Medulla oblongata (tissue), 1 donor: ENCODE measurements around the gene ZNF429.
"Not testable (repeated sequence)": the region's sequence is repeated elsewhere in the genome, so short reads cannot be mapped to it uniquely, and the experiment has no call there.

Source experiments
- DNase-seq: peaks from one replicate; pipeline ENCODE4 v3.0.0-alpha.2; 2015; ENCODE audit errors: extremely low spot score

ZNF429 gene

DNA sequence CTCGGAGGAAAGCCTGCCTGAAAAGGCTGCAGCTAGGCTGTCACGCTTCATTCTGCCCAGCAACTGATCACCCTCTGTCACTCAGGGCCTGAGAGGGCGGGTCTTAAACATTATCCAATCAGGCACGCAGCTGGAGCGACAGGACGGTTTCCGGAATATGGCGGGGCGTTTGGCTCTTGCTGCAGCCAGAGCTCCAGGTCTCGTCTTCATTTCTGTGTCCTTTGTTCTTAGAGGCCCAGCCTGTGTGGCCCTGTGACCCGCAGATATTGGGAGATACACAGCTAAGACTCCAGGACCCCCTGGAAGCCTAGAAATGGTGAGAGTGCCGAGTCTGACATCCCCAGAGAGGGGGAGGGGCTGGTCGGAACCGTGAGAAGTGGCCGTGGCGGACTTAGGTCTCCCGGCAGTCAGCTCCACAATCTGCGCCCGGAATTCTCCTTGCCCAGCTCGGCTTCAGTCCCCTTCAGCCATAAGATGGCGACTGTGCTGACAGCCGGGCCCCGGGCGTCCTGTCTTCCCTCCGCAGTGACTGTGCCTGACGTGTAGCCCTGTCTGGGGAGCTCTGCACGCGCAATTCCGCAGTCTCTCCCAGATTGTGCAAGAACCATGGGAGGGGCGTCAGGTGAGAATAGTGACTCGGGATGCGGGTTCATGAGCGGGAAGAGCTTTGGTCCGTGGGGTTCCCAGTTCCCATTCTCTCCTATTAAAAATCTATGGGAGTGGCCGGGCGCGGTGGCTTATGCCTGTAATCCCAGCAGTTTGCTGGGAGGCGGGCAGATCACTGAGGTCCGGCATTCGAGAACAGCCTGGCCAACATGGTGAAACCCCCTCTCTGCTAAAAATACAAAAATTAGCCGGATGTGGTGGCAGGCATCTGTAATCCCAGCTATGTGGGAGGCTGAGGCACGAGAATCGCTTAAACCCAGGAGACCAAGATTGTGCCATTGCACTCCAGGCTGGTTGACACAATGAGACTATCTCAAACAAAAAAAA lies at the start of gene ZNF429:
TSS of gene ZNF429 (plus strand) at position 144 of the 993 bp plus-strand sequence. CDS start at position 314, 170 bp downstream.
- DNase-seq, result peak; percentile 98

DNA sequence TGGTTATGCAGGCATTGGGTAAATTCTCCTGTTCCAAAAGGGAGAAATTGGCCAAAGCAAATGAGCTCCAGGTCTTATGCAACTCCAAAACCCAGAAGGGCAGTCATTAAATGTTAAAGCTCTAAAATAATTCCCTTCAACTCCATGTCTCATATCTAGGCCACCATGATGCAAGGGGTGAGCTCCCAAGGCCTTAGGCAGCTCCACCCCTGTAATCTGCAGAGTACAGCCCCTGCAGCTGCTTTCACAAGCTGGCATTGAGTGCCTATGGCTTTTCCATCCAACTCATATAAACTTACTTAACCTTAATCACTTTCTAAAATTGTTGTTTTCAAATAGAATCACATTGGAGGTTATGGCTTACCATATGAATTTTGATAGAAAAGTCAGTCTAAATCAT lies 44.7 kb upstream of the ZNF429 start:
- no peak for DNase-seq

DNA sequence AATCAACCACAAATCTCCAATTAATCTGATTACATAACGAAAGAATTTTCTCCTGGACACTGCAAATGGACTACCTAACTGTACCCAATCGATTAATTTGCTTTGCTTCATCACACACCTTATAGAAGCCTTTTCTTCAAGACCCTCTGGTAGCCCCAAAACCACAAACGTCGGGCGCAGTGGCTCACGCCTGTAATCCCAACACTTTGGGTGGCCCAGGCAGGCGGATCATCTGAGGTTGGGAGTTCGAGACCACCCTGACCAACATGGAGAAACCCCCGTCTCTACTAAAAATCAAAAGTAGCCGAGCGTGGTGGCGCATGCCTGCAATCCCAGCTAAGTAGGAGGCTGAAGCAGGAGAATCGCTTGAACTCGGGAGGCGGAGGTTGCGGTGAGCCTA lies 42.9 kb upstream of the ZNF429 start:
- no peak for DNase-seq

DNA sequence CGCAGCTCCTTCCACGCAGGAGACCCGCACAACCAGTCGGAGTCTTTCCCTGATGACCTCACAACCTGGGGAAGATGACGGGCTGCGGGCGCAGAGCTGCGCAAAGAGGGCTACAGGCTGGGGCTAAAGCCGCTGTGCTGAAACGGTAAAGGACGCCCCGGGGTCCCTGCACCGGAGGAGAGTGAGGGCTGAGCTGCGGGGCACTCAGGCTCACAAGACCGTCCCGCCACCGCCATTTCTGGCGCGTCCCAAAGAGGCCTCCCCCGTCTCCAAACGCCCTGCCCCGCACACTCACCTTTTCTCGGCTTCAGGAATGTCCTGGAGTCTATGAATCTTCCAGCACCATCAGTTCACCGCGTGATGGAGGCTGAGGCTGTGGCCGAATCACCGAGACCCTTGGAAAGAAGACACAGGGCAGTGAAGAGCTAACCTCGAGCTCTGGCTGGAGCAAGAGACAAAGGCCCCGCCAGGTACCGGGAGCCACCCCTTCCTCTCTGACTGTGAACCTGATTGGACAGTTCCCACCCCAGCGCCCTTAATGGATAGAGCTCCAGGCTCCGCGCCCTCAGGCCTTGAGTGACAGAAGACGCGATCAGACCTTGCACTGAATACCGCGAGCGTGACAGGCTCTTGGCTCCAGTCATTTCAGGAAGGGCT lies 41.8 kb upstream of the ZNF429 start:
- DNase-seq, result no peak

DNA sequence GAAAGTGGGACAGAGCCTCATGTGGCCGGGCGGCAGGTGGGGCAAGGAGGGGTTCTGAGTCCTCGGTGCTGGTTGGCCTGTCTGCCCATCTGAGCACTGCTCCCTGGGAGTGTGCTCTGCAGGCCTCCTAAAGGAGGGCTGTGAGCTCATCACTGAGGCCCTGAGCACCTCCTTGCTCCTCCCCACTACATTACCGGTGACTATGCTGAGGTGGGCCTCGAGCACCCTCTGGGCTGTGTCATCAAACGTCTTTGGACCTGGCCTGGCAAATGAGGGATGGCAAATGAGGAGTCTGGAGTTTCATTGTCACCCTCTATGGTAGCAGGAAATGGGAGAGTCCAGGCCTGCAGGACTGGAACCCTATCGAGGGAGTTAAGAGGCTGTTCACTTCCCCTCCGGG lies 38.8 kb upstream of the ZNF429 start:
- DNase-seq, result no peak

DNA sequence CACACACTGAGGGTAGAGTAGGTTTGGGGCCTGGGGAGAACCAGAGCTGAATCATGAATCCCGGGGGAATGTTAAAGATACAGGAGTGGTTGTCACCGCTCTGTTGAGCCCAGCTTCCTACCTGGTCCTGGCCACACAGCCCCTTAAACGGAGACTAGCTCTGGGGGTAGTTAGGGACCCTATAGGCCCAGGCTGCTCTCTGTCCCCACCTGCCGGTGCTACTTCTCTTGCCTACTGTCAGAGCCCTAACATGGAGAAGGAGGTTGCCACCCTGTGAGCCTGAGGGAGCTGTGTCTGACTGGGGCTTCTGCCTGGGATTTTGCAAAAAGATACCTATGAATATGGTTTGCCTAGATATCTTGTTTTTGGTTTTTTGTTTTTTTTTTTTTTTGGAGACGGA lies 36.6 kb upstream of the ZNF429 start:
- no peak for DNase-seq

DNA sequence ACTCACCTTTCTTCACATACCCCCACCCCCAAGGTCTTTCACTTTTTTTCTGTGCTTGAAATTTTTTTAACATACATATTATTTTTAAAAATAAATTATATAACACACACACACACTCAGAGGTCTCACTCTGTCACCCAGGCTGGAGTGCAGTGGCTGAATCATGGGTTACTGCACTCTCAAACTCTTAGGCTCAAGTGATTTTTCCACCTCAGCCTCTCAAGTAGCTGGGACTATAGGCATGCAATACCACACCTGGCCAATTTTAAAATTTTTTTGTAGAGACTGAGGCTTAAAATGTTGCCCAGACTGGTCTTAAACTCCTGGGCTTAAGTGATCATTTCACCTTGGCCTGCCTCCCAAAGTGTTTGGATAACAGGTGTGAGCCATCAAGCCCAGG lies 32.9 kb upstream of the ZNF429 start:
- no peak for DNase-seq

DNA sequence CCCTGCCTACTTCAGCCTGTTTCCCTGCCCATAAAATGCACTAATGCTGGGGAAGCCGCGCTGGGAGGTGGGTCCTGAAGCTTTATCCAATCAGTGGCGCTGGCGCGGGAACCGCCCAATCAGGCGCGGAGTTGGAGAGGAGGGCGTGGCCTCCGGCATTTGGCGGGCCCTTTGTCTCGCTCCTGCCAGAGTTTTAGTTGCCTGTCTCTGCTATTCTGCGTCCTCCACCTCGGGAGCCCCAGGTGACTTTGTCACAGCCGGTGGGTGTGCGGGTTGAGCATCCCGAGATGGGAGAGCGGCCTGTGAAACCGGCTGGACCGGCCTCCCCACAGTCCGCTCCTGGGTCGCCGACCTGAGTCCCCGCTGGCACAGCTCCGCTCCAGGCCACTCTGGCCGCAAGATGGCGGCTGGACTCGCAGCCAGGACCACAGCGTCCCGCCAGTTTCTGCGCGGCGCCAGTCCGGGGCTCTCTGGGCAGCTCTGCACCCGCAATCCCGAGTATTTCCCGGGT lies 30.7 kb upstream of the ZNF429 start:
- peak; percentile 73 for DNase-seq

DNA sequence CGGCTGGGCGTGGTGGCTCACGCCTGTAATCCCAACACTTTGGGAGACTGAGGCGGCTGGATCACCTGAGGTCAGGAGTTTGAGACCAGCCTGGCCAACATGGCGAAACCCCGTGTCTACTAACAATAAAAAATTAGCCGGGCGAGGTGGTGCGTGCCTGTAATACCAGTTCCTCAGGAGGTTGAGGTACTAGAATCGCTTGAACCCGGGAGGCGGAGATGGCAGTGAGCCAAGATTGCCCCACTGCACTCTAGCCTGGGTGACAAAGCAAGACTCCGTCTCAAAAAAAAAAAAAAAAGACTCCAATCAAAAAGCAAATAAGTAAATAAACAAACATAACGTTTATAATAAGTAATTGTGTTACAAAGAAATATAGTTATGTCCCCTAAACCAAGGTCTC lies 23.0 kb upstream of the ZNF429 start:
- not testable (repeated sequence) for DNase-seq

DNA sequence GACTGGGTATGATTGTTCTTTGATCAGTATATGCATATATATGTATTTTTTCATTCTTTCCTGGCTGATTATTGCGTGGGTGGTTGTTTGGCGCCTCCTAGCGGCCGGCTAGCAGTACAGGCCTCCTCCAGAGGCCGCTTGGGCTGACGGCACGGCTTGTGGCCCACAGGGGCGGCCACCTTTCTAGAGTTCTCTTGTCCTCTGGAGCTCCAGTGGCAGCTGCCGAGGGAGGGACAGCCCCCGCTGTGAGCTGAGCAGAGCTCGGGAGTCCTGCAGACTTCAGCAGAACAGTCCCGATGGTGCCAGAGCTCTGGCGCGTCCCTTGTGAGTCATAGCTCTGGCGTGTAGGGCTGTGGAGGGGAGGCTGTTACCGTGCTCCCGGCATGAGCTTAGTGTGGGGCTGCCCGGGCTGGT lies 22.5 kb upstream of the ZNF429 start:
- peak; percentile 10 for DNase-seq

DNA sequence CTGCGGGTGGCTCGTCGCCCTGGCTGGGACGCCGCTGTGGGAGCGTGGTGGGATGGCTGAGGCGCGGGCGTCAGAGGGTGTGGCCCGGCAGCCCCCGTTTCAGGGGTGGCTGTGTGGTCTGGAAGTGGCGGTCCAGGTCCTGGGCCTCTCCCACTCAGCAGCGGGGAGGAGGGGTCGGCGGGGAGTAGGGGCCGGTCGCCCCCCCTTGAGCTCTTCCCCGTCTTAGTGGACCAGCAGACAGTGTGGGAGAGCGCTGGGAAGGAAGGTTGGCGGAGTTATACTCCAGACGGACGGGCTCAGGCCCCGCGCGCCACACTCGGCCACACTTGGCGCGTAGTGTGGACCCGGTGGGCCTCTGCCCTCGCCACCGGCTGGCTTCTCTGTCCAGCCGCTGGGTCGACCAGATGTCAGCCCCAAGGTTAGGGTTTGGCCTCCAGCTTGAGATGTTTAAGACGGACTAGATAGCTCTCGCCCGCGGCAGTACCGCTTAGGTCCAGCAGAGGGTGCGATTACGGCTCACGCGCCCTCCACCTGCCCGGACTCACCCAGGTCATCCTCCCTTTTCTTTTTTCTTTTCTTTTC lies 21.7 kb upstream of the ZNF429 start:
- DNase-seq, result no peak

DNA sequence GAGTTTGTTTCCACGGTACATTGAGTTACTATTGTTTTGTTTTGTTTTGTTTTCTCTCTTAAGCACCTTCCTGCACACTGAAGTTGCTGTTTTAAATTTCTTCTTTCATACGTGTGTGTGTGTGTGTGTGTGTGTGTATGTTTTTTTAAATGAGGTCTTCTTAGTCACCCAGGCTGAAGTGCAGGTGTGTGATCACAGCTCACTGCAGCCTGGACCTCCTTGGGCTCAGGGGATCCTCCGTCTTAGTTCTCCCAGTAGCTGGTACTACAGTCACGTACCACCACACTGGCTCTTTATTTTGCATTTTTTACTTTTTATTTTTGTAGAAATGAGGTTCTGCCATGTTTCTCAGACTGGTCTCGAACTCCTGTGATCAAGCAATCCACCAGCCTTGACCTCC lies 20.8 kb upstream of the ZNF429 start:
- DNase-seq, result no peak

DNA sequence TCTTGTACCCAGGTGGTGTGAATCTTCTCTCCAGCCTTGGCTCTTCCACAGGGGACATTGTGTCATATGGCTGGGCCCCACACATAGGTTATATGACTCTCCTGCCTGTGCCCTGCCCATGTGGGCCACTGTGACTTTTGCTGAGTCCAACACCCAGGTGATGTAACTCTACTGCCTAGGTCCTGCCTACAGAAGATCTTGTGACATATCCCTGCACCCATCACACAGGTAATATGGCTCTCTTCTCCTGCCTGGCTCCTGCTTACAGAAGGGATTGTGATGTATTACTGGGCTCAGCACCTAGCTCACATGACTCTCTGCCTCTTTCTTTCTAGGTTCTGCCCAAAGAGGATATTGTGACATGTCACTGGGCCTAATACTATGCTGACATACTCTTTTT lies 19.5 kb upstream of the ZNF429 start:
- DNase-seq, result no peak

DNA sequence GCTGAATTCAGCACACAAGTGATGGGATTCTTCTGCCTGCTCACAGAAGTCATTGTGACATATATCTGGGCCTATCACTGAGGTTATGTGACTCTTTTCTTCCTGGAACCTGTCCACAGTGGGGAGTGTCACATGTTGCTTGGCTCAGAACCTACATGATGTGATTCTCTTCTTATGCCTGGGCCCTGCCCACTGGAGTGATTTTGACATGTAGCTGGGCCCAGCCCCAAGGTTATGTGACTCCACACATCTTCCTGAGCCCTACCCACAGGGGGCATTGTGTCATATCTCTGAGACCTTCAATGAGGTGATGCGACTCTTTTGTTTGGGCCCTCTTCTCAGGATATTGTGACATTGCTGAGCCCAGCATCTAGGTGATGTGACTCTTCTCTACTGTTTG lies 17.4 kb upstream of the ZNF429 start:
- DNase-seq, result no peak

DNA sequence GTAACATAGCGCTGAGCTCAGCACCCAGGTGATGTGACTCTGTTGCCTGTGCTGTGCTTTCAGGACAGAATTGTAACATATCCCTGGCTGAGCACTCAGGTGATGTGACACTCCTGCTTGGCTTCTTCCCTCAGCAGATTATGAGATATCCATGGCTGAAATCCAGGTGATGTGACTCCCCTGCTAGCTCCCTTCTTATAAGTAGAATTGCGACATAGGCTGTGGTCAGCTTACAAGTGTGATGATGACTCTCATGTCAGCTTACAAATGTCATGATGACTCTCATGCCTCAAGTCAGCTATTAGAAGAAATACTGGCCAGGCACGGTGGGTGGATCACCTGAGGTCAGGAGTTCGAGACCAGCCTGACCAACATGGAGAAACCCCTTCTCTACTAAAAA lies 14.3 kb upstream of the ZNF429 start:
- no peak for DNase-seq

DNA sequence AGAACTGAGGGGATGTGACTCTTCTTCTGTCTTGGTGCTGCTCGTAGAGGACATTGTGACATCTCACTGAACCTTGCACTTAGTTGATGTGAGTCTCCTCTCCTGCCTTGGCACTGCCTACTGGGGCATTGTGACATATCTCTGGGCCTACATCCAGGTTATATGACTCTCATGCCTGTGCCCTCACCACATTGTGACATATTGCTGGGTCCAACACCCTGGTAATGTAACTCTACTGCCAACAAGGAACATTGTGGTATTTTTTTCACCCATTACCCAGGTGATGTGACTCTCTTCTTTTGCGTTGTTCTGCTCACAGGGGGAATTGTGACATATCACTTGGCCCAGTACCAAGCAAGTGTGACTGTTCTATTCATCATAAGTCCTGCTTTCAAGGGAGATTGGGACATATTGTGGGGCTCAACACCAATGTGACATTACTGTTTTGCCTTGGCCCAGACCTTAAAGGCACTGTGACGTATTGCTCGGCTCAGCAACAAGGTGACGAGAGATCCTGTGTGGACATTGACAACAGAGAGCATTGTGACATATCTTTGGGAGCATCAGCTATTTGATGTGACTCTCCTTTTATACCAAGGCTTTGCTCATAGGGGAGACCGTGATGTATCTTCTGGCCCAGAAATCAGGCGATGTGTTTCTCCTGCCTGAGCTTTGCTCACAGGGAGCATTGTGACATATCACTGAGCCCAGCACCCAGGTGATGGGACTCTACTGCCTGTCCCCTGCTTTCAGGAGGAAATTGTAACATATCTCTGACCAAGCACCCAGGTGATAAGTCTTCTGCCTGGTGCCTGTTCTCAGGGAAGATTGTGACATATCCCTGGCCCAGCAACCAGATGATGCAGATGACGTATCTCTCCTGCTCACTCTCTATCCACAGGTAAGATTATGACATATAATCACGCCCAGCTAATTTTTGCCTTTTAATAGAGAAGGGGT lies 12.2 kb upstream of the ZNF429 start:
- no peak for DNase-seq

DNA sequence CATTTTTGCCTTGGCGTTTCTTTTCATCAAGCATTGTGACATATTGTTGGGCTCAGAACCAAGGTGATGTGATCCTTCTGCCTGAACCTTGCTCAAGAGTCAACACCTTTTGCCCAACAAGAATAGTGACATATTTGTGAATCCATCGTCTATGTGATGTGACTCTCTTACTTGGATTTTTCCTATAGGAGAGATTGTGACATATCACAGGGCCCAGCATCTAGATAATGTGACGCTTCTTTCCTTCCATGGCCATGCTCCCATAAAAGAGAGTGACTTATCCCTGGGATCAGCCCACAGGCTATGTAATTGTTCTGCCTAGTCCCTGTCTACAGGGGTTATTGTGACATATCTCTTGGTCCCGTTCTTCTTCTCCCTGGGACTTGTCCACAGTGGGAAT lies 8.5 kb upstream of the ZNF429 start:
- DNase-seq, result no peak

DNA sequence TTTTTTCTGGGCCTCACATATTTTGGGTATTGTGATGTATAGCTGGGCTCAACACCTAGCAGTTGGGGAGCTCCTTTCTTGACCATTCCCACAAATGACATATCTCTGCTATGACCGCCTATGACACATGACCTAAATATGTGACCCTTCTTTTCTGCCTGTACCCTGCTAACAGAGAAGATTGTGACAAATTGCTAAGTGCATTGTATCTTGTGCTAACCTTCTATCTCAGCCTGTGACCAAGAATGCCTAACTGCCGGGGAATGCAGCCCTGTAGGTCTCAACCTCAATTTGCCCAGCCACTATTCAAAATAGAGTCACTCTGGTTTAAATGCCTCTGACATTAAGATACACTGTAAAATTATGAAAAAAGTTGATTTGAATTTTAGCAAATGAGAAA lies 6.8 kb upstream of the ZNF429 start:
- no peak for DNase-seq

DNA sequence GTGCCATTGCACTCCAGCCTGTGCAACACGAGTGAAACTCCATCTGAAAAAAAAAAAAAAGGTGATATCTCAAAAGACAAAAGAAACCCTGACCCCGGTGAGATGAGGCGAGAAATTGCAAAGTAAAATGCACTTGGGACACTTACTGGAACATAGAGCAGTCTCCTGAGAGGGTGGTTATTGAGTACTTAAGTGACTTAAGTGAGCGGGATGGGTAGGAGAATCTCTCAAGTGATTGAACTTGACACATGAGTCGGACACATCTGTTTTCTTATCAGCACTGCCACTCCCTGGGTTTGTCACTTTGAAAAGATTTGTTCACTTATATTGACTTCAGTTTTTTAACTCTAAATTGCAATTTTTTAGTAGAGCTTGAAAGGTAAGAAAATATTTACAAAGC lies 2.8 kb downstream of the ZNF429 start:
- no peak for DNase-seq

DNA sequence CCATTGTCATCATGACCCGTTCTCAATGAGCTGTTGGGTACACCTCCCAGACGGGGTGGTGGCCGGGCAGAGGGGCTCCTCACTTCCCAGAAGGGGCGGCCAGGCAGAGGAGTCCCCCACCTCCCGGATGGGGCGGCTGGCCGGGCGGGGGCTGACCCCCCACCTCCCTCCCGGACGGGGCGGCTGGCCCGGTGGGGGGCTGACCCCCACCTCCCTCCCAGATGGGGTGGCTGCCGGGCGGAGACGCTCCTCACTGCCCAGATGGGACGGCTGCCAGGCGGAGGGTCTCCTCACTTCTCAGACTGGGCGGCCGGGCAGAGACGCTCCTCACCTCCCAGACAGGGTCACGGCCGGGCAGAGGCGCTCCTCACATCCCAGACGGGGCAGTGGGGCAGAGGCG lies 5.7 kb downstream of the ZNF429 start:
- DNase-seq, result not testable (repeated sequence)

DNA sequence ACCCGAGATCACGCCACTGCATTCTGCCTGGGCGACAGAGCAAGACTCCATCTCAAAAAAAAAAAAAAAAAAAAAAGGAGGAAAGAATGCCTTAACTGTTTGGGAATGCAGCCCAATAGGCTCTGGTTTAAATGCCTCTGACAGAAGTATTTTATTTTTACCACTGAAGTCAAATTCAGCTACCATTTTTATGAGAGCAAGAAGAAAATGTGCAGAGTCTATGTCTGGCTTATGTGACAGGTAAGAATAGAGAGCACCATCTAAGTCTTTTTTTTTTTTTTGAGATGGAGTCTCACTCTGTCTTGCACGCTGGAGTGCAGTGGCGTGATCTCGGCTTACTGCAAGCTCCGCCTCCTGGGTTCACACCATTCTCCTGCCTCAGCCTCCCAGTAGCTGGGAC lies 7.2 kb downstream of the ZNF429 start:
- not testable (repeated sequence) for DNase-seq
